ENCODE results near the gene PPP2R2C. TPM values are rescaled to one million over a fixed set of nuclear protein-coding genes. Genes with fewer than 3 reads are reported as not detected.

The PPP2R2C gene
- total and polyA plus RNA-seq, 7 experiments from 2014 or later, result not detected

DNA sequence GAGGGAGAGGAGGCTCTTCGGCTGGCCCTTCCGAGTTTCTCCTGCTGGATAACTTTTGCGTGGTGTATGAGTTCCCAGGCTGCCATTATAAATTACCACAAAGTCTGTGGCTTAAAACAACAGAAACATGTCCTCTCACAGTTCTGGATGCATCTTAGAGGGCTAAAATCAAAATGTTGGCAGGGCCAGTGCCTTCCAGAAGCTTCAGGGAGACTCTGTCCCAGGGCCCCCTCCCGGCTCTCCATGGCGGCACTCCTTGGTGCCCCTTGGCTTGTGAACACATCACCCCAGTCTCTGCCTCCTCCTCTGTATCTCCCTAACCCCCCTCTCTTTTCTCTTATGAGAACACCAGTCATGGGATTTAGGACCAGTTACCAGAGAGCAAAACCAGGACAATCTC is 23.3 kb upstream of the PPP2R2C start:
- H3K27me3 ChIP-seq (ENCODE audit: control insufficient read depth in 2 of 2, insufficient read depth in 2 of 2, low read length in 2 of 2), result no peaks in the 10 kb centered on the region
- Mint-ChIP-seq H3K9me3 (peaks cover 0 to 11% (median 3%) of the 10 kb centered on the region in 11 donors), H3K27ac (no peak overlapping the region), H3K4me3 (no peak overlapping the region), H3K36me3 (peaks cover 0 to 3% (median 0%) of the 10 kb centered on the region in 5 donors), H3K4me1 (peaks cover 0 to 3% (median 0%) of the 10 kb centered on the region in 7 donors), H3K27me3 (peaks cover 2 to 61% (median 48%) of the 10 kb centered on the region in 5 donors)
- POLR2A ChIA-PET, result no interaction called here
- H3K27ac ChIP-seq (ENCODE audit: low read depth, low read length), result no peak overlapping the region
- H3K9me3 ChIP-seq (ENCODE audit: control insufficient read depth in 2 of 3, low read length in 3 of 3), result no peaks in the 10 kb centered on the region
- DNase-seq, result no peak
- no peaks in the 10 kb centered on the region for H3K4me1 ChIP-seq (ENCODE audit: control insufficient read depth in 2 of 2, insufficient read depth in 2 of 2, low read length in 2 of 2)
- H3K4me3 ChIP-seq (ENCODE audit: low read length), result no peak overlapping the region
- CTCF ChIA-PET, result no interaction called here
- intact Hi-C loops (cut with micrococcal nuclease), result no loop called here
- ATAC-seq, result no peak
- no peaks in the 10 kb centered on the region for H3K36me3 ChIP-seq (ENCODE audit: control insufficient read depth in 2 of 3, insufficient read depth in 3 of 3, low read length in 3 of 3)

DNA sequence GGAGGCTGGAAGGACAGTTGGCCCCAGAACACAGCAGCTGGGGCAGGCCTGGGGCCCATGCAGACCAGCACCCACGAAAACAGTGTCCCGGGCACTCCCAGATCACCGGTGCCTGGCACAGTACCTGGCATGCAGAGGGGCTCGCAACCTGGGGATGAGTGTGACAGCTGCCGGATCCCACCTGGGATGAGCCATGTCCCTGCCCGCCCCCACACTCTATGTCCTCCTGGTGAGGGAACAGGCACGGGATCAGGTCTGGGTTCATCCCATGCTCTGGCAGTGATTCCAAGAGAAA is 22.8 kb upstream of the PPP2R2C start:
- intact Hi-C loops (cut with micrococcal nuclease), result no loop called here
- Histone ChIP-seq H3K27ac (ENCODE audit: low read depth, low read length) (no peak overlapping the region), H3K9me3 (ENCODE audit: control insufficient read depth in 2 of 3, low read length in 3 of 3) (no peaks in the 10 kb centered on the region), H3K27me3 (ENCODE audit: control insufficient read depth in 2 of 2, insufficient read depth in 2 of 2, low read length in 2 of 2) (no peaks in the 10 kb centered on the region), H3K36me3 (ENCODE audit: control insufficient read depth in 2 of 3, insufficient read depth in 3 of 3, low read length in 3 of 3) (no peaks in the 10 kb centered on the region), H3K4me3 (ENCODE audit: low read length) (no peak overlapping the region), H3K4me1 (ENCODE audit: control insufficient read depth in 2 of 2, insufficient read depth in 2 of 2, low read length in 2 of 2) (no peaks in the 10 kb centered on the region)
- H3K27ac Mint-ChIP-seq, result no peak overlapping the region
- H3K36me3 Mint-ChIP-seq, result peaks cover 0 to 3% (median 0%) of the 10 kb centered on the region in 5 donors
- peaks cover 0 to 3% (median 0%) of the 10 kb centered on the region in 7 donors for H3K4me1 Mint-ChIP-seq
- CTCF ChIA-PET, result no interaction called here
- no peak for ATAC-seq
- POLR2A ChIA-PET, result no interaction called here
- peaks cover 2 to 61% (median 48%) of the 10 kb centered on the region in 5 donors for H3K27me3 Mint-ChIP-seq
- no peak overlapping the region for H3K4me3 Mint-ChIP-seq
- DNase-seq, result no peak
- H3K9me3 Mint-ChIP-seq, result peaks cover 0 to 12% (median 4%) of the 10 kb centered on the region in 11 donors

DNA sequence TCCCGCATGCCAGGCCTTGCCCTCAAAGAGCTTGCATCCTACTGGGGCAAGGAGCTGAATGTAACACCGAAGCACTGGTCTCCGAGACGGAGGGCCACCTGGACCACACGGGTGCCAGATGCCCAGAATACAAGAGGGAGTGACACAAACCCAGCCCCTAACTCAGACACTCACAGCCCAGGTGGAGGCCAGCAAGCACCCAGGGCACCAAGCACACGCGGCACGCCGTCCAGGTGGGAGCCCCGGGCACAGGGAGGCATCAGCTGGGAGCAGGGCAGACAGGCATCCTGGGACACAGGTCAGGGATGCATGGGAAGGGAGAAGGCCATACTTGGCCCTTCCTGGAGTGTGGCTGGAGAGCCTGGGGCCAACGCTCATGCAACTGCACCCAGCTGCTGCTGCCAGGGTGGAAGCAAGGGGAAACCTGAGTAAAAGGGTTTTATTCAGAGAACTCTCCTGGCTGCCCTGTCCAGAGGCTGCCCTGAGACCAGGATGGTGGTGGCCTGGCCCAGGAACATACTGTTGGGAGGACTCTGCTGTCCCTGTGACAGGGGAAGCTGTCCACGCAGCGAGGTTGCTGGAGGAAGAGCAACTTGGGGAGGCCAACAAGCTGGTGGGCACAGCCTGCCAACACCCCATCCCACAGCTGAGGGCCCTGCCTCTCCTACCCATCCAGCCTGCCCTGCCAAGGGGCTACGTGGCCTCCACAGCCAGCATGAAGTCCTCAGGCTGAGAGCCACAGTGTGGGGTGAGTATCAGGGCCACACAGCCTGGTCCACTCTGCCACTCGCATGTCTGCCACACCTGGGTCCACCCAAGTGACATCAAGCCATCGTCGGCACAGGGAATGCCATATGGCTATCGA is 22.2 kb upstream of the PPP2R2C start:
- no peak overlapping the region for H3K4me3 ChIP-seq (ENCODE audit: low read length)
- ChIA-PET POLR2A (no interaction called here), CTCF (no interaction called here)
- H3K4me1 ChIP-seq (ENCODE audit: control insufficient read depth in 2 of 2, insufficient read depth in 2 of 2, low read length in 2 of 2), result no peaks in the 10 kb centered on the region
- Mint-ChIP-seq H3K4me1 (peaks cover 0 to 3% (median 0%) of the 10 kb centered on the region in 7 donors), H3K4me3 (no peak overlapping the region), H3K27me3 (peaks cover 2 to 60% (median 45%) of the 10 kb centered on the region in 5 donors), H3K36me3 (peaks cover 0 to 3% (median 0%) of the 10 kb centered on the region in 5 donors), H3K27ac (no peak overlapping the region), H3K9me3 (peaks cover 0 to 12% (median 4%) of the 10 kb centered on the region in 11 donors)
- DNase-seq, result no peak
- no peaks in the 10 kb centered on the region for H3K36me3 ChIP-seq (ENCODE audit: control insufficient read depth in 2 of 3, insufficient read depth in 3 of 3, low read length in 3 of 3)
- no peaks in the 10 kb centered on the region for H3K27me3 ChIP-seq (ENCODE audit: control insufficient read depth in 2 of 2, insufficient read depth in 2 of 2, low read length in 2 of 2)
- no peak for ATAC-seq
- H3K9me3 ChIP-seq (ENCODE audit: control insufficient read depth in 2 of 3, low read length in 3 of 3), result no peaks in the 10 kb centered on the region
- no peak overlapping the region for H3K27ac ChIP-seq (ENCODE audit: low read depth, low read length)
- intact Hi-C loops (cut with micrococcal nuclease), result no loop called here

DNA sequence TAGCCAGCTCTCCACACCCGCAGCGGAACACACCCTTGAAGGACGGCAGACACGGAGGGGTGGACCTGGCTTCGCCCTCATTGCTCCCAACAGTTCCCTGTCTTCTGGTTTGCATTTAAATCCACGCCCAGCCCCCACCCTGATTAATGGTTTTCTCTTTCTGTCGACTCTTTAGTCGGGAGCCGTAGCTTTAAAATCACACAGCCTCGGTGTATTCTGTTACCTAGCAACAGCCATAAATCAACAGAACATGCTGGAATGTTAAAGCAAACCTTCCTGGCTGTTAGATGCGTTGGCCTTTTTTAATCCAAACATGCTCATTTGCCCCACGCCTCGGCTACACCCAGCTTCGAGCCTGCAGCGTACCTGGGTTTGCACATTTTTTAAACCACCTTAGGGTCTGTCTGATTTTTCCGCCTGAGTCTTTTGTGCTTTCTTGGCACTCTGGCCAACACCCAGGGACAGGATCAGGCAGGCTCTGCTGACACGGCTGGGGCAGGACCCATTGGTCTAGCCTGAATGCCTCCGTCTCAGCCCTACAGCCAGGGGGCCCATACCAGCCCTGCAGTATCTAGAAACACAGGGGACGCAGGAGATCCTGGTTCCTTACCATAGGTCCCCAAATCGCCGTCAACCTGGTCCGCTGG is 21.4 kb upstream of the PPP2R2C start:
- peaks cover 0 to 3% (median 0%) of the 10 kb centered on the region in 7 donors for H3K4me1 Mint-ChIP-seq
- no peaks in the 10 kb centered on the region for H3K27me3 ChIP-seq (ENCODE audit: control insufficient read depth in 2 of 2, insufficient read depth in 2 of 2, low read length in 2 of 2)
- DNase-seq (no peak), ATAC-seq (no peak)
- peaks cover 2 to 16% (median 7%) of the 10 kb centered on the region in 11 donors for H3K9me3 Mint-ChIP-seq
- no peaks in the 10 kb centered on the region for H3K4me1 ChIP-seq (ENCODE audit: control insufficient read depth in 2 of 2, insufficient read depth in 2 of 2, low read length in 2 of 2)
- peak overlapping the region in 1 of 10 donors; percentile 31 for H3K4me3 Mint-ChIP-seq
- H3K4me3 ChIP-seq (ENCODE audit: low read length), result no peak overlapping the region
- intact Hi-C loops (cut with micrococcal nuclease), result no loop called here
- H3K9me3 ChIP-seq (ENCODE audit: control insufficient read depth in 2 of 3, low read length in 3 of 3), result no peaks in the 10 kb centered on the region
- H3K36me3 ChIP-seq (ENCODE audit: control insufficient read depth in 2 of 3, insufficient read depth in 3 of 3, low read length in 3 of 3), result no peaks in the 10 kb centered on the region
- H3K27ac ChIP-seq (ENCODE audit: low read depth, low read length), result no peak overlapping the region
- H3K27me3 Mint-ChIP-seq, result peaks cover 5 to 58% (median 48%) of the 10 kb centered on the region in 5 donors
- ChIA-PET CTCF (no interaction called here), POLR2A (no interaction called here)
- H3K36me3 Mint-ChIP-seq, result peaks cover 0 to 3% (median 0%) of the 10 kb centered on the region in 5 donors
- H3K27ac Mint-ChIP-seq, result no peak overlapping the region

DNA sequence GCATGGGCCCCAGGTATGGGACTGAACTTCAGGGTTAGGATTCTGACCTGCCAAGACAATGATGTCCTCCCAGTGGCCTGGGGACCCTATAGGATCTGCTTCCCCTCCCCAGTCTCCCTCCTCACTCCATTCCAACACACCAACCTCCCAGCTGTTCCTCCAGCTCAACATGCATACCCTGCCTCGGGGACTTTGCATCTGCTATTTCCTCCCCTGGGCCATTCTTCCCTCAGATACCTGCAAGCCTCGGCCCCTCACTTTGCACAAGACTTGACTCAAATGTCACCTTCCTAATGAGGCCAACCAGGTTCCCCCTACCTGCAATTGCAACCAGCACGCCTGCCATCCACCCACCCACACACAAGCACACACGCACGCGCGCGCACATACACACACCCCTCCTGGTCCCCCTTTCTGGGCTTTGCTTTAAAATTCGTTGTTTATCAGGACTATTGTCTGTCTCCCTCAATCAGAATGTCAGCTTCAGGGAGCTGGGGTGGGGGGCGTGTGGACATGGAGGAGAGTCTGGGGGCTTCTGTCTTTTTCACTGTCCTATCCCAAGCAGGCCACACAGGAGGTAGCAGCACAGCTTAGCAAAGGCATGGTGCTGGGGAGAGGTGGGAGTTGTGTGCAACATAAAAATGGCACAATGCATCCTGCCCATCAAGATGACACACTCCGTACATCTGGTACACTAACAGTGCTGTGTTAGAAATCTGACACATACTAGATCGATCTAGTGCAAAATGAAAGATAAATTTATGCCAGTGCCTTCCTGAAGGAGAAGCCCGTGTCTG is 20.6 kb upstream of the PPP2R2C start:
- POLR2A ChIA-PET, result interaction anchor here (0.6 kb wide), 1 partner anchor 33 kb away, joined by 3 read pairs; no protein-coding TSS in a partner anchor
- Mint-ChIP-seq H3K36me3 (peaks cover 0 to 3% (median 0%) of the 10 kb centered on the region in 5 donors), H3K27ac (no peak overlapping the region), H3K4me3 (no peak overlapping the region), H3K27me3 (peaks cover 5 to 61% (median 48%) of the 10 kb centered on the region in 5 donors), H3K4me1 (peaks cover 0 to 3% (median 0%) of the 10 kb centered on the region in 7 donors), H3K9me3 (peaks cover 5 to 17% (median 9%) of the 10 kb centered on the region in 11 donors)
- Histone ChIP-seq H3K36me3 (ENCODE audit: control insufficient read depth in 2 of 3, insufficient read depth in 3 of 3, low read length in 3 of 3) (no peaks in the 10 kb centered on the region), H3K27ac (ENCODE audit: low read depth, low read length) (no peak overlapping the region), H3K4me3 (ENCODE audit: low read length) (no peak overlapping the region), H3K27me3 (ENCODE audit: control insufficient read depth in 2 of 2, insufficient read depth in 2 of 2, low read length in 2 of 2) (no peaks in the 10 kb centered on the region), H3K4me1 (ENCODE audit: control insufficient read depth in 2 of 2, insufficient read depth in 2 of 2, low read length in 2 of 2) (no peaks in the 10 kb centered on the region), H3K9me3 (ENCODE audit: control insufficient read depth in 2 of 3, low read length in 3 of 3) (no peaks in the 10 kb centered on the region)
- DNase-seq, result no peak
- intact Hi-C loops (cut with micrococcal nuclease), result no loop called here
- CTCF ChIA-PET, result no interaction called here
- ATAC-seq, result no peak

DNA sequence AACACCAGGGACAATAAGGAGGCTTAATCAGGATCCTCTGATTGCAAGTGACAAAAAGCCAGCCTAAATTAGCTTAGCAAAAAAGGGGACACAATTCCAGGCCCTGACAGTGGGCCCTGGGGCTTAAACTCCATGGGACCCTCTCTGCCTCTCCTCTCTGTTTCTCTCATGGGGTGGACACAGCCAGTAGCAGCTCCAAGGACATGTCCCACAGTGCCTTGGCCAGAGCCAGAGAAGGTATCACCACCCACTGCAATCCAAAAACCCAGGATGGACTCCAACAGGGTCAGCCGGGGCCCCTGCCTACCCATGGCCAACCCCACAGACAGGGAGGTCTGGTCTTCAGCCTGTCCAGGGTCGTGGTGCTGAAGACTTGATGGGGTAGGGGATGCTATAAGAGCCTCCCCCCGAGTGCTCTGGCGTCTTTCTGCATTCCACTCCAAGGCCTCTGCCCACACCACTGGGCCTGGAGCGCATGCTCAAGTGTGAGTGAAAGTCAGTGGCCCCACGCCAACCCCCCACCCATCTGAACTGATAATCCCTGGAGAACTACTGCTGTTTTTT is 19.7 kb upstream of the PPP2R2C start:
- Mint-ChIP-seq H3K36me3 (peaks cover 0 to 6% (median 0%) of the 10 kb centered on the region in 5 donors), H3K27ac (peak overlapping the region in 1 of 9 donors; percentile 49), H3K9me3 (peaks cover 5 to 24% (median 15%) of the 10 kb centered on the region in 11 donors), H3K27me3 (peaks cover 5 to 66% (median 55%) of the 10 kb centered on the region in 5 donors), H3K4me3 (no peak overlapping the region), H3K4me1 (peaks cover 0 to 3% (median 0%) of the 10 kb centered on the region in 7 donors)
- CTCF ChIA-PET, result no interaction called here
- no peak for DNase-seq
- Histone ChIP-seq H3K9me3 (ENCODE audit: control insufficient read depth in 2 of 3, low read length in 3 of 3) (no peaks in the 10 kb centered on the region), H3K27ac (ENCODE audit: low read depth, low read length) (no peak overlapping the region), H3K4me1 (ENCODE audit: control insufficient read depth in 2 of 2, insufficient read depth in 2 of 2, low read length in 2 of 2) (no peaks in the 10 kb centered on the region), H3K4me3 (ENCODE audit: low read length) (no peak overlapping the region), H3K27me3 (ENCODE audit: control insufficient read depth in 2 of 2, insufficient read depth in 2 of 2, low read length in 2 of 2) (no peaks in the 10 kb centered on the region), H3K36me3 (ENCODE audit: control insufficient read depth in 2 of 3, insufficient read depth in 3 of 3, low read length in 3 of 3) (no peaks in the 10 kb centered on the region)
- ATAC-seq, result no peak
- intact Hi-C loops (cut with micrococcal nuclease), result no loop called here
- POLR2A ChIA-PET, result no interaction called here
